GM12878 (cell line): ENCODE measurements around the gene ANKHD1. TPM values are rescaled to one million over a fixed set of nuclear protein-coding genes. Genes with fewer than 3 reads are reported as not detected.

Experiments
- ATAC-seq: fragments of 200-7000 bp; cut with Tn5 transposase; 3 replicates; pipeline ENCODE4 v1.9.1; 2020; ENCODE audit warnings: mild to moderate bottlenecking, moderate library complexity
- BruUV-seq: library from RNA; stranded (reverse); fragments of 400-500 nt; replicated peaks from 2 replicates; lab custom pipeline; 2021; lab: Mats Ljungman, UMichigan
- CTCF ChIA-PET: fragments of 300-600 bp; sonication (Branson Sonifier 250); formaldehyde crosslinking; extraction: SDS; loops from one replicate; lab custom pipeline; 2021; ENCODE audit warnings: inconsistent platforms; lab: Yijun Ruan, JAX
- POLR2A ChIA-PET: fragments of 350-600 bp; formaldehyde crosslinking; extraction: SDS; loops from one replicate; lab custom pipeline; 2021; ENCODE audit warnings: inconsistent platforms; lab: Charles Lee
- RAD21 ChIA-PET: fragments of 300-600 bp; sonication (Branson Sonifier 250); formaldehyde crosslinking; loops from one replicate; lab custom pipeline; 2023; ENCODE audit warnings: antibody characterized with exemption; ENCODE audit not compliant: unreplicated experiment; lab: Charles Lee
- SMC1A ChIA-PET: fragments of 300-600 bp; sonication (Branson Sonifier 250); formaldehyde crosslinking; loops from one replicate; lab custom pipeline; 2023; ENCODE audit not compliant: unreplicated experiment, uncharacterized antibody; lab: Charles Lee
- DNase-seq: peaks from one replicate; pipeline ENCODE4 v3.0.0-alpha.2; 2011; ENCODE audit warnings: low read depth, low spot score
- FAIRE-seq: peaks from 3 replicates; lab custom pipeline; 2011; peaks lifted over from hg19 to GRCh38; lab: Jason Lieb, UNC
- H2AFZ ChIP-seq: 2 replicates; pipeline ENCODE4 v1.6.0; 2011; ENCODE audit warnings: low read depth, low read length, control low read depth; ENCODE audit not compliant: control insufficient read depth
- H3K27ac ChIP-seq: 2 replicates; pipeline ENCODE4 v1.5.1; 2011; ENCODE audit warnings: control low read depth; ENCODE audit not compliant: control insufficient read depth, insufficient read depth
- H3K27me3 ChIP-seq, 2 experiments: replicated peaks in 1 of 2; 2 replicates each; pipeline versions ENCODE4 v1.6.0 to v1.6.1; 2011; ENCODE audit warnings: low read length in 1 of 2; ENCODE audit not compliant: control insufficient read depth in 2 of 2, insufficient read depth in 2 of 2
- H3K36me3 ChIP-seq, 2 experiments: 2 replicates each; pipeline ENCODE4 v1.5.1; 2011; ENCODE audit warnings: low read length in 1 of 2; ENCODE audit not compliant: control insufficient read depth in 2 of 2, insufficient read depth in 2 of 2
- H3K4me1 ChIP-seq: 2 replicates; pipeline ENCODE4 v1.6.1; 2011; ENCODE audit warnings: mild to moderate bottlenecking, low read length, moderate library complexity, mixed read lengths; ENCODE audit not compliant: control insufficient read depth, insufficient read depth
- H3K4me2 ChIP-seq: 2 replicates; pipeline ENCODE4 v1.6.0; 2011; ENCODE audit warnings: control low read depth; ENCODE audit not compliant: control insufficient read depth, insufficient read depth
- H3K4me3 ChIP-seq: fragments of 200-600 bp; sonication (generic); 2 replicates; pipeline ENCODE4 v1.5.1; 2016
- H3K79me2 ChIP-seq: 2 replicates; pipeline ENCODE4 v1.6.0; 2011; ENCODE audit warnings: low read length; ENCODE audit not compliant: control insufficient read depth, insufficient read depth
- H3K9ac ChIP-seq: 2 replicates; pipeline ENCODE4 v1.8.0; 2011; ENCODE audit warnings: low read length, control low read depth, mixed read lengths; ENCODE audit not compliant: control insufficient read depth, insufficient read depth
- H3K9me3 ChIP-seq: replicated peaks from 3 replicates; pipeline ENCODE4 v1.5.1; 2011; ENCODE audit warnings: mild to moderate bottlenecking, low read length; ENCODE audit not compliant: control insufficient read depth, insufficient read depth
- H4K20me1 ChIP-seq: 2 replicates; pipeline ENCODE4 v1.6.0; 2011; ENCODE audit not compliant: control insufficient read depth, insufficient read depth
- ATF2 ChIP-seq: IDR thresholded peaks from 2 replicates; pipeline ENCODE4 v1.6.1; 2012; ENCODE audit warnings: low read length, inconsistent platforms
- CEBPZ ChIP-seq: fragments of 150-350 bp; IDR thresholded peaks from 2 replicates; pipeline ENCODE4 v1.6.1; 2016; ENCODE audit warnings: low read depth, low read length
- DPF2 ChIP-seq: fragments of 450-650 bp; IDR thresholded peaks from 2 replicates; pipeline ENCODE4 v1.6.1; 2017; ENCODE audit warnings: mild to moderate bottlenecking
- EED ChIP-seq: sonication (generic); IDR thresholded peaks from 2 replicates; pipeline ENCODE4 v1.6.1; 2016; ENCODE audit warnings: antibody characterized with exemption, low read depth
- FOS ChIP-seq: IDR thresholded peaks from 3 replicates; pipeline ENCODE4 v1.6.1; 2011; ENCODE audit warnings: borderline replicate concordance; ENCODE audit not compliant: insufficient read length; ENCODE audit errors: extremely low read depth
- JUND ChIP-seq: IDR thresholded peaks from 2 replicates; pipeline ENCODE4 v1.6.1; 2012; ENCODE audit warnings: low read depth, mild to moderate bottlenecking, low read length, improper control_type of control experiment, moderate library complexity
- MAX ChIP-seq: IDR thresholded peaks from 2 replicates; pipeline ENCODE4 v1.6.1; 2012; ENCODE audit warnings: low read depth, low read length, improper control_type of control experiment
- MEF2A ChIP-seq: IDR thresholded peaks from 2 replicates; pipeline ENCODE4 v1.6.1; 2011; ENCODE audit warnings: low read depth, mild to moderate bottlenecking, low read length, moderate library complexity; ENCODE audit not compliant: insufficient read depth
- MTA3 ChIP-seq: IDR thresholded peaks from 2 replicates; pipeline ENCODE4 v1.6.1; 2012; ENCODE audit warnings: low read length, inconsistent platforms, borderline replicate concordance
- SMARCA5 ChIP-seq: fragments of 450-650 bp; IDR thresholded peaks from 2 replicates; pipeline ENCODE4 v1.6.1; 2017; ENCODE audit warnings: mild to moderate bottlenecking
- STAT1 ChIP-seq: fragments of 450-650 bp; conservative IDR thresholded peaks from 2 replicates; pipeline ENCODE4 v1.6.1; 2014; ENCODE audit warnings: antibody characterized with exemption, mild to moderate bottlenecking
- WRNIP1 ChIP-seq: IDR thresholded peaks from 2 replicates; pipeline ENCODE4 v1.6.1; 2011; ENCODE audit warnings: low read depth, low read length, improper control_type of control experiment, borderline replicate concordance
- ZNF622 ChIP-seq: fragments of 450-650 bp; IDR thresholded peaks from 2 replicates; pipeline ENCODE4 v1.6.1; 2017; ENCODE audit warnings: mild to moderate bottlenecking, inconsistent platforms
- ZSCAN29 ChIP-seq: fragments of 450-650 bp; IDR thresholded peaks from 2 replicates; pipeline ENCODE4 v1.6.1; 2017; ENCODE audit warnings: mild to moderate bottlenecking, moderate library complexity
- WGBS: methylation state at CpG from one replicate; pipeline ENCODE4 v1.1.6; 2016; ENCODE audit warnings: low lambda C conversion rate; ENCODE audit not compliant: insufficient replicate concordance, insufficient coverage; ENCODE audit errors: missing lambda C conversion rate; 5-methylcytosine and 5-hydroxymethylcytosine counted together
- in situ Hi-C: fragments of 300-500 bp; cut with MboI; formaldehyde crosslinking; loops from 9 replicates; pipeline ENCODE4 v1.14.3; 2018; ENCODE audit warnings: mixed read lengths
- intact Hi-C: fragments of 100-400 bp; cut with micrococcal nuclease; formaldehyde crosslinking; loops from one replicate; pipeline ENCODE4 v1.14.2; 2022; ENCODE audit not compliant: unreplicated experiment
- polyA plus RNA-seq, 11 experiments: library from polyadenylated mRNA; depleted of rRNA in 4 of 11; unstranded in 6 of 11; stranded (reverse) in 5 of 11; fragments of >200 nt; fragmentation: Nextera tagmentation in 4 of 11; fragmentation: Illumina TruSeq in 1 of 11; extraction: Ambion mirVana in 4 of 11; extraction: Trizol in 1 of 11; gene quantifications; 1 replicate in 1 of 11; 2 replicates in 10 of 11; pipeline versions ENCODE4 v1.2.1 to v1.2.3, GENCODE V29; 2011 to 2016; ENCODE audit warnings: inconsistent platforms in 2 of 11, missing spikeins in 2 of 11, low read depth in 1 of 11
- total RNA-seq, 4 experiments: library from RNA; depleted of rRNA in 3 of 4; stranded (reverse); fragments of >200 nt in 3 of 4; fragmentation: Illumina TruSeq in 1 of 4; extraction: Trizol in 1 of 4; gene quantifications; 2 replicates each; pipeline versions ENCODE4 v1.2.1 to v1.2.3, GENCODE V29; 2013 to 2021

The ANKHD1 gene
- total and polyA plus RNA-seq, 10 of the 15 experiments (the other 5 are each of a cell fraction or from before 2014, with no cell fraction given), result 31.6 to 96.8 (median 74.3) TPM

GRCh38 chr5:140481758-140482157, 80.1 kb downstream of the ANKHD1 start:
- Histone ChIP-seq H3K79me2 (no peaks in the 10 kb centered on the region), H3K27ac (no peak overlapping the region), H3K4me3 (no peak overlapping the region), H3K4me1 (no peaks in the 10 kb centered on the region), H3K4me2 (no peak overlapping the region), H3K36me3 (peaks cover 0 to 12% of the 10 kb centered on the region in 2 experiments; a peak in 2 of 4 replicates), H4K20me1 (no peaks in the 10 kb centered on the region), H3K9ac (no peak overlapping the region), H3K9me3 (no peaks in the 10 kb centered on the region), H3K27me3 (no peaks in the 10 kb centered on the region), H2AFZ (no peak overlapping the region)
- no TSS peak for BruUV-seq
- ATAC-seq (no peak), FAIRE-seq (no peak), DNase-seq (no peak)
- intact Hi-C loops (no loop called here), in situ Hi-C loops (no loop called here)
- WGBS, result 98% methylated on average over 2 of the region's 2 CpGs
- RAD21 ChIA-PET, result no interaction called here
- SMC1A ChIA-PET, result interaction anchor here (0.6 kb wide), 1 partner anchor 886 kb away, joined by 3 read pairs; no protein-coding TSS in a partner anchor
- CTCF ChIA-PET, result interaction anchor here (1.0 to 1.3 kb wide), 2 partner anchors 28 to 130 kb away, joined by 3 read pairs; no protein-coding TSS in a partner anchor
- TF ChIP-seq JUND, result no peak
- no peak for TF ChIP-seq ZNF622
- TF ChIP-seq WRNIP1, result no peak
- TF ChIP-seq MEF2A, result no peak
- no peak for TF ChIP-seq STAT1
- TF ChIP-seq ZSCAN29, result no peak
- no peak for TF ChIP-seq ATF2
- no peak for TF ChIP-seq MTA3
- no peak for TF ChIP-seq SMARCA5
- TF ChIP-seq FOS, result no peak
- TF ChIP-seq CEBPZ, result no peak
- TF ChIP-seq EED, result no peak
- no peak for TF ChIP-seq DPF2
- TF ChIP-seq MAX, result no peak
- POLR2A ChIA-PET, result interaction anchor here (1.1 kb wide), 1 partner anchor 11 kb away, joined by 3 read pairs; no protein-coding TSS in a partner anchor
